T-helper 2 cell treated with Interferon-gamma antibody and Interleukin-4, amounts not matched to agents 100 ng/mL and 5 ng/mL, for 36 hours (primary cell): ENCODE results near the gene LOXL1. TPM values are rescaled to one million over a fixed set of nuclear protein-coding genes. Genes with fewer than 3 reads are reported as not detected.

Source experiments
- intact Hi-C: fragments of 100-400 bp; cut with micrococcal nuclease; formaldehyde crosslinking; loops from one replicate; pipeline ENCODE4 v1.15.1; 2023
- total RNA-seq: library from RNA; stranded (reverse); gene quantifications from 2 replicates; pipeline ENCODE4 v1.2.3, GENCODE V29; 2022

LOXL1 gene
- total RNA-seq, 1 donor from 2014 or later = 0.70 TPM

DNA sequence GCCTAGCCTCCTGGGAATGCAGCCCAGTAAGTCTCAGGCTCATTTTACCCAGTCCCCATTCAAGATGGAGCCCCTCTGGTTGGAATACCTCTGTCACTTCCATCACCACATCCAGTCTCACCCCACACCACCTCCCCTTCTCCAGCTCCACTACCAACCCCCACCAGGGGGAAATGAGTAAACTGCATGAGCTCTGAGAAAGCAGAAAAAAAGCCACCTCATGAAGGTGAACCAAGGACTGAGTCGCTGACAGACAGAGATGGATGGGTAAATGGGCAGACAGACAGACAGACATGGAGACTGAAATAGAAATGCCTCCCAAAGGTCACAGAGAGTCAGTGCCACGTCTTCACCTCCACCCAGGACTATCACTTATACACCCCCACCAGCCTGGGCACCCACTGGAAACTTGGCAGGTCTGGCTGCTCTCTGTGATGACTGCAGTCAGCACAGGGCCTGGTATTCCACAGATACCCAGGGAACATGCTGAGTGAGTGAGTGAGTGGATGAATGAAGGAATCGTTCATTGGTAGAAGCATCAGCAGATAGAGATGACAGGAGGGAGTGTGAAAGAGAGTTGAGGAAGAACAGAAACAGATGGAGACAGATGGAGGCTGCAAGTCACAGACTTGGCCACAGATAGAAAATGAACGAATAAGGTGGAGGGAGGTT is 4.9 kb upstream of the LOXL1 start:
- intact Hi-C loops = no loop called here

GRCh38 chr15:73922186-73923151 is 3.8 kb upstream of the LOXL1 start:
- intact Hi-C loops = no loop called here

DNA sequence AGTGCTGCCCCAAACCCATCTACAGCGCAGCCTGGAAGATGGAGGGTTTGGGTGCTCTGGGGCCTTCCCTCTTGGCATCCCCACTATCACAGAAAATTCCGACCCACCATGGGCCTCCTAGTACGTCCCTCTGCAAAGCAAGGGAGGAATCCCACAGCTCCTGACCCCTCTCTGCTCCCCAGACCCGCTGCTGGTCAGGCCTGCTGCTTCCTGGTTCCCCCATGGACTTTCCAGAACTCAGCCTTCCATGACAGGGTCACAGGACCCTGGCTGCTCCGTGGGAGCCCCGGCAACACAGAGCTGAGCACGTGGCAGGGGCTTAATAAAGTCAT is 3.1 kb upstream of the LOXL1 start:
- intact Hi-C loops = no loop called here

DNA sequence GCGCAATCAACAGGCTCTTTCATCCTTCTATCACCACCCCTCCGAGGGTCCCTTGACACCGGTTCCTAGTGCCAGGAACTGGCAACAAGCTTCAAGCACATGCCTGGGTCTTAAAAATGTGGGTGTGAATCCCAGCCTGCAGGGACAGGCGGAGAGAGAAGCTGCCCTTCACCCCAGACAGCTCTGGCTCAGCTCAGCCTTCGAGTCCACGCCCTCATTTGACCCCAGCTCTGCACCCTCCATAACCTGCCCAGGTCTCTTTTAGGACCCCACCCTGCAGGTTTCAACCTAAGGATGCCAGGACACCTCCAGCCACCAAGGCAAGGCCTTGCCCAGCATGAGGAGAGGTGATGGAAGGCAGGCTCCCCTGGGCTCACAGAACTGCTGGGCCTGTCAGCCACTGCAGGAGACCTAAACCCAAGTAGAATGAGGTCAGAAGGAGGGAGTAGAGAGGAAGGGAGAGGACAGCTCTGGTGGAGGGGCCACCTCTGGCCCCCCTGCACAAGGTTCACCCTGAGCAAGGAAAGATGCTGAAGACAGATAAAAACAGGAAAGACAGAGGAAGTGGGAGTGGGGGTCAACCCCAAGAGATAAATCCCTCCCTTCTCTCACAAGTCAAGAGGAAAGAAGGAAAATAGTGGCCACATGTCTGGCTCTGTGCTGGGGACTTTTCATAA is 2.6 kb upstream of the LOXL1 start:
- intact Hi-C loops = no loop called here

GRCh38 chr15:73924171-73924921 is 1.9 kb upstream of the LOXL1 start:
- intact Hi-C loops = no loop called here

DNA sequence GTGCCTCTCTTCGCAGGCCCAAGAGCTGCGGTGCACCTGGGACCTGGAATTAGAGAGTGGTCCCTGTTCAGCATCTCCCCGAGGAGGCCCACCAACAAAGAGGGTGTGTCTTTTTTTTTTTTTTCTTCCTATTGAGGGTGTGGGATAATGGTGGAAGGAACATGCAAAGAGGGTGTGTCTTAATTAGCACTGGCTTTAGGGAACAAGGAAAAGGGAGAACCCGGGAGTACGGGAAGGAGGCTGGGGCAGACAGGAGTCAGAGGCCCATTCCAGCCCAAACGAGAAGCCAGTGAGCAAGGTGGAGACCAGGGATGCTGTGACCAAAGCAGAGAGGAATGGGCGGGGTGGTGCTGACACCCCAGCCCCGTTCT is 429 bp upstream of the LOXL1 start:
- intact Hi-C loops = no loop called here

- intact Hi-C loops = no loop called here
Measured at GRCh38 chr15:73927003-73927475, 777 bp downstream of the LOXL1 start.

DNA sequence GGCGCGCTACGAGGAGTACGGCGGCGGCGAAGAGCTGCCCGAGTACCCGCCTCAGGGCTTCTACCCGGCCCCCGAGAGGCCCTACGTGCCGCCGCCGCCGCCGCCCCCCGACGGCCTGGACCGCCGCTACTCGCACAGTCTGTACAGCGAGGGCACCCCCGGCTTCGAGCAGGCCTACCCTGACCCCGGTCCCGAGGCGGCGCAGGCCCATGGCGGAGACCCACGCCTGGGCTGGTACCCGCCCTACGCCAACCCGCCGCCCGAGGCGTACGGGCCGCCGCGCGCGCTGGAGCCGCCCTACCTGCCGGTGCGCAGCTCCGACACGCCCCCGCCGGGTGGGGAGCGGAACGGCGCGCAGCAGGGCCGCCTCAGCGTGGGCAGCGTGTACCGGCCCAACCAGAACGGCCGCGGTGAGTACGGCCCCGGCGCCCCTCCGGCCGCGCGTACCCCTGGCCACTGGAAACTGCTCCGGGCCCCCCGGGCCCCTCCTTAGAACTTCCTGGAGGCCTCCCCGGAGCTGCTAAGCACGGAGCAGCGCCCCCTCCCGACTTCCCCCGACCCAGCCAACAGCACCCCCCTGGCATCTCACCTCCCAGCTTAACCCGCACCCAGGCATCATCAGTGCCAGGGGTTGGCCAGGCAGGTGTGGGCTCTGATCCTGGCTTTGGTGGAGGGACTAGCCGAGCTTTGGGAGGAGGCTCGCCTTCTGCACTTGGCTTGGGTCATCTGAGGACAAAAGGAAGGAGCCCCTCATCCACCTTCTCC is 1.4 kb downstream of the LOXL1 start:
- intact Hi-C loops = no loop called here

- intact Hi-C loops = no loop called here
Measured at GRCh38 chr15:73928241-73928579, 1.9 kb downstream of the LOXL1 start.

- intact Hi-C loops = no loop called here
Measured at GRCh38 chr15:73928971-73929627, 2.8 kb downstream of the LOXL1 start.

GRCh38 chr15:73930371-73930770 is 4.1 kb downstream of the LOXL1 start:
- intact Hi-C loops = no loop called here

- intact Hi-C loops = no loop called here
Measured at GRCh38 chr15:73930790-73931281, 4.6 kb downstream of the LOXL1 start.

GRCh38 chr15:73931441-73931840 is 5.2 kb downstream of the LOXL1 start:
- intact Hi-C loops = no loop called here

DNA sequence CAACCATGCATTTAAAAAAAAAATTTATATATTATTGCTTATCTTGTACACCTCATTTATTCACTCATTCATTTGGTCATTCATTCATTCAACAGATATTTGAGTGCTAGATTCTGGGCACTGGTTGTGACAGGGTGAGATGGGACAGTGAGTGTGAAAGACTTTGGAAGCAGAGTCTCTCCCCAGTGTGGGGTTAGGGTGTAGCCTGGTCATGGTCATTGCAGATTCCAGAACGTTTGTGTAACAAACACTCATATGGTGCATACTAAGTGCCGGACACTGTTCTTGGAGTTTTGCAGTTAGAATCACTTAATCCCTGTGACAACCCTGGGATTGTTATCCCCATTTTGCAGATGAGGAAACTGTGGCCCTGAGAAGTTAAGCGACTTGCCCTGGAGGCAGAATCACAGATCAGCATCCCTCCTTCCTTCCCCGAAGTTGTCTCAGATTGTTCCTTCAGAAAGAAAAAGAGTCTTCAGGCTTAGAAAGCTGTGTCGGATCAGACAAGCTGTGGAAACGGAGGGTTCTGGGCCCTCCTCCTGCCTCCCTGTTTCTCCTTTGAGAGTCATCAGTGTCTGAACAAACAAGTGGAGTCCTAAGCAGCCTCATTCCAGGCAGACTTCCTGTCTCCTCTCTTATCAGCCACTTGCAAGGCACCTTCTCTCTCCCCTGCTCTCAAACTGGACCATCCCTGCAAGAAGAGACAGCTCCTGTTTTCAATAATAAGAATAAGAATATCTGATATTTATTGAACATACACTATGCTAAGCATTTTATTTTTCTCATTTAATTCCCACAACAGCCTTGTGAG is 6.3 kb downstream of the LOXL1 start:
- intact Hi-C loops = no loop called here

DNA sequence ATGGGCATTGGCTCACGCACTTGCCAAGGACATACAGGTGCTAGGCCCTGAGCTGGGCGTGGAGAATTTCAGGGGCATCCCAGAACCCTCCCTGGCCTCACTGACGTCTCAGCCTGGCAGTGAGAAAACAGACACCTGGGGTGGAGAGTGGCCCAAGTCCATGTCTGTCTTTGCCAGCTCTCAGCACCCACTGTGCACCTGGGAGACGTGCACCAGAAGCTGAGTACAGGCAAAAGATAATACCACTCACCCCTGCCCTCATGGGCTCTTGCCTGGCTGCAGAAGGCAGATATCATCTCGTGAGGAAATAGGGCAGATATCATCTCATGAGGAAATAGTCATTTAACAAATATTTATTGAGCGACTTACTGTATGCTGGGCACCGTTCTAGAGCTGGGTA is 8.0 kb downstream of the LOXL1 start:
- intact Hi-C loops = no loop called here

DNA sequence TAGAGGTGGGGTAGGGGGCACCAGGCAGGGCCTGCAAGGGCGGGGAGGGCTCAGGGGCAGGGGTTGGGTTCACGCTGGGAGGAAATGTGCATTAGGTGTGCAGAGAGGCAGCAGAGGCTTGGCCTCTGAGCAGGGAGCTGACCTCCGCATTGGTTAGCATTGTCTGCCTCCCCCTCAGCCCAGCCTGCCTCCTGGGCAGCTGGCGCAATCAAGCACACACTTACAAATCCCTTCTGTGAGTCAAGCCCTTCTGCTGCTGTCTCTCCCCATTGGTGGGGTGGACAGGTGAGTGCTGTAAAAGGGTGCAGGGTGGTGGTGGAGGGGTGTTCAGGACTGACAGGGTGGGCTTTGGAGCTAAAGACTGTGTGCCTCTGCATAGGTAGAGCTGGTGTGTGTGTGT is 9.3 kb downstream of the LOXL1 start:
- intact Hi-C loops = no loop called here

- intact Hi-C loops = no loop called here
Measured at GRCh38 chr15:73936181-73936580, 9.9 kb downstream of the LOXL1 start.

- intact Hi-C loops = no loop called here
Measured at GRCh38 chr15:73936588-73937290, 10.5 kb downstream of the LOXL1 start.

DNA sequence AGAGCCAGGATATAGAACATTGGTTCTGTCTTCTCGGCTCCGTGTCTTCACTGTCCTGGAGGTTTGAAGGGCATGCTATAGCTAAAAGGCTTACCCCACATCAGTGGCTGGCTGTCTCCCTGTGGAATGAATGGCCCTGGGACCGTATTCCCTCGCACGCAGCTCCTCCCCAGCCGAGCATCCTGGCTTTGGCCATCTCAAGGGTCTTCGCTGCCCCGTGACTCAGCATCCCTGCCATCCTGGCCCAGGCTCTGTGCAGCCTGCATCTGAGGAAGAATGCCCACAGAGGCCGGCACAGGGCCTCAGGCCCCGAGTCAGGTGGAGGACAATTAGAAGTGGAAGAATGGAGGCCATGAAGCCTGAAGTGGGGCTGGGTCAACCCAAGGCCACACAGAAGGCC is 11.0 kb downstream of the LOXL1 start:
- intact Hi-C loops = no loop called here
